ENCODE measurements around the gene CPA5.

The CPA5 gene

DNA sequence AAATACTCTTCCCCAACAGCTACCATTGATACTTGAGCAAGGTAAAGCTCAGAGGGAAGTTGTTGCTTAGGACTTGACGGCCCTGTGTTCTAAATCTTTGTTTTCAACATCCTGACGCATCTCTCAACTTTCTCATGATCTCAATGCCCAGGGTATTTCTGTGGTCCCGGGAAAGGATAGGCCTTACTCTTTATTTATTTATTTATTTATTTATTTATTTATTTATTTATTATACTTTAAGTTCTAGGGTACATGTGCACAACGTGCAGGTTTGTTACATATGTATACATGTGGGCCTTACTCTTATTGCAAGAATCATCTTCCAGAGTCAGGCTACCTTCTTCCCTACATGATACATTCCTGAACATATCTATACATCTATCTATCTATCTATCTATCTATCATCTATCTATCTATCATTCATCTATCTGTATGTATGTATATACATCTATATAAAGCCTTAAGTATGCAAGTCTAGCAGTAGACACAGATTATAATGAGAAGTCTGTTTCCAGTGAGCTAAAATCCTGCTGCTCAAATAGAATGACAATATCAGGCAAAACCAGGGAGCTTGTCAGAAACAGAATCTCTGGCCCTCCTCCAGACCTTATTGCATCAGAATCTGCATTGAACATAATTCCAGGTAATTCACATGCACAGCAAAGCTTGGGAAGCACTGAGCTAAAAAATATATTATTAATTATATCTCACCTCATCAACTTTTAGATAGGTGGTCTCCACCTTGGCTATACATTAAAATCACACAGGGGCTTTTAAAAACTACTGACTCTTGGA, 12.2 kb upstream of the CPA5 start:
- no peak for DNase-seq

- DNase-seq = no peak
Observed at GRCh38 chr7:130333832-130334231, 10.8 kb upstream of the CPA5 start.

- no peak for DNase-seq
Observed at GRCh38 chr7:130334274-130334673, 10.3 kb upstream of the CPA5 start.

DNA sequence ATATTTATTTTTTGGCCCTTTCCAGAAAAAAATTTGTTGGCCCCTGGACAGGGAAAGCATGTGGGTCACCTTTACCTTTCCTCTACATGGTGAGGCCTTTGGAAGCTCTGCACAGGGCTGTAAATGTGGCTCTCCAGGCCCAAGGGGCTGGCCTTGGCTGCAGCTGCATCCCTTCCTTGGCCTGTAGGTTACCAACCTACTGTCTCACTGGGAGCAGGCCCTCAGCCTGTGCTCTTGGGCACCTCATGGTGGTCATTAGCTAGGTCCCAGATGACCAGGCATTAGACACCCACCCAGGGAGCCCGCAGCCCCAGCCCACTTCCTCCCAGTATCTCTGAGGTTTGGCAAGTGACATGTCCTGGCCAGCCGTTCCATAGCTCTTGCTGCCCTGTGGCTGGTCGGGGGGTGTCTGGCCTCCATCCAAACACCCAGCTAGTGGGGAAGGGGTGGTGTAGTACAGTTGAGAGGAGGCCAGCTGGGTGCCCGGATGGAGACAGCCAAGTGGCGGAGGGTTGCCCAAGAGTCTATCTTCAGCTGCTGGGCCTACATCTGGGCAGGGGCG, 7.1 kb upstream of the CPA5 start:
- DNase-seq = no peak

DNA sequence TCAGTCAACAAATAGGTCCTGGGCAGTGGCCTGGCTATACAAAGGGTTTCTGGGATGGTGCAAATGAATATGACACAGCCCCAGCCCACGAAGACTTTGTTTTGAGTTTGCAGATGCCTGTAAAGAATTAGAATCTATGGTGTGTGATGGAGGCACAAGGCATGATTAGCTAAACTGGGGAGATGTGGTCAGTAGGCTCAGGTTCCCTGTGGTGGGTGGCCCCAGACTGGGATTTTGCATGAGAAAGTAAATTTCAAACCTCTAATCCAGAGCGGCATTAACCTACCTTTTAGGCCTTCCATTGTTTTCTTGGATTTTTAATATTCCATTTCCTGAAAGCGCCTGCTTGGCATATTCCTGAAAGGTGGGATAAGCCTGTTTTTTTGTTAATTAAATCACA, 6.4 kb upstream of the CPA5 start:
- no peak for DNase-seq

DNA sequence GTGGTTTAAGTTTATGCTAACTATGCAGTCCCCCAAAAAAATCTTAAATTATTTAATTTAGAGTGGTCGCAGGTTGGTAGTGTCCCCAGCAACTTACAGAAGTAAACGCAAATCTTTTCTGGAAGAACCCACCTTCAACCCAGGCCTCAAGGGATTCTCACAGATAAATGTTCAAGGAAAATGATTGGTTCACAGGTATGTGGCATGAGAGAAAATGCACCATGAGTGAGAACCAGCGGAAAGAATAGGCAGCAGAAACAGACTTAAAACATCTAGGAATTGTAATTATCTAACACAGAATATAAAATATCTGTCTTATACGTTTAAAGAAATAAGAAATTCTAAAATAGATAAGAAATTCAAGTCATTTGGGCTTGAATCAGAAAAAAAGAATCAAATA, 2.7 kb upstream of the CPA5 start:
- no peak for DNase-seq

GRCh38 chr7:130342701-130343380, 1.8 kb upstream of the CPA5 start:
- no peak for DNase-seq

GRCh38 chr7:130345136-130345535, 520 bp downstream of the CPA5 start:
- DNase-seq = no peak

GRCh38 chr7:130345725-130346124, 1.1 kb downstream of the CPA5 start:
- DNase-seq = no peak

GRCh38 chr7:130346177-130346905, 1.7 kb downstream of the CPA5 start:
- no peak for DNase-seq

DNA sequence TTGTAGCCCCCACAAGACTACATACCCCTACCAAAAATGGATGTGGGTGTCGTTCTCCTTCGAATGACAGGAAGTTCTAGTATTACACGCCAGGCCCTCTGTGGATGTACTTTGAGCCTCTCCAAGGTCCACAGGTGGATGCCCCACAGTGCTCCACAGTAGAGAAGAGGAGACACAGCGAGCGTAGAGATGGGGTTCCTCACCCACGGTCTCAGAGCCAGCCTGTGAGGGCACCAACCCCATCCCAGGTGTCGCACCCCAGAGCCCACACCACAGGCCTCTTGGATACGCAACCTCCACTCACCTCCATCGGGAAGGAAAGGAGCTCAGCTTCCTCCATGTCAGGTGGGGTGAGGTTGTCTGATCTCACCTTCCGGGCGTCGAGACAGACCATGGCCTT, 2.3 kb downstream of the CPA5 start:
- DNase-seq = no peak

GRCh38 chr7:130349911-130350782, 5.5 kb downstream of the CPA5 start:
- DNase-seq = no peak

DNA sequence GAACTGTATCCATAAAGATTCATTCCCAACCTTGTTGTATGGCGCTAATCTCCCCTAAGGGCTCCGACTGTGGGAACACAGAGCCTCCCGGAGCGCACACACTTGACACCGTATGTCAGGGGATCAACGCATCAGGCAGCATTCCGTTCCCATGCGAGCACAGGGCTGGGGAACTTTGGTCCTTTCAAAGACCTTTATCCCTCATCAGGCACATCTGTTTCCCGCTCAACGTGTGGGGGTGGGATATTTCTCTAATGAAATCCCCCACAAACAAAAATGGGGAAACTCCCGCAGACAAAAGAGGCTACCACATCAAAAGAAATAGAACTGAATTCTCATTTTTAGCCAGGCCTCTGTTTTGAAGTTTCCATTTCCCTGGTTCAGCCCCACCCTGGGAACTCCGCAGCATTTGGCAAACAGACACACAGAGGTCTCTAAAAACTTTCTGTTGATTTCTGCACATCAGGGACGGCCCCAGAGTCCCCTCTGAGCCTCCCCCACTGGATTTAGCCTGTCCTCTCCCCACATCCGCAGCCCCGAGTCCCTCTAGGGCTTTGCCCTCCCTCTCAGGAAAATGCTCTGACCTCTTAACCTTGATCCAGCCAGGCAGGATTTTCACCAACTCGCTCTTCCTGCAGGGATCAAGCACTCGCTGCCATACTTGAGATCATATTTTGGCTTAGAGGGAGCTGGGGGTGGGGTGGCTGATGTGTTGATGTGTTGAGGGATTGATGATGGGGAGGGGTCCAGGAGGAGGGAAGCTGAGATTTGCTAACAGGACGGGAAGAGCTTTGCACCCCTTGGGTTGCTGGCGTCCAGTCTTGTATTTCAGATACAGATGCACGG, 6.6 kb downstream of the CPA5 start:
- DNase-seq = no peak

DNA sequence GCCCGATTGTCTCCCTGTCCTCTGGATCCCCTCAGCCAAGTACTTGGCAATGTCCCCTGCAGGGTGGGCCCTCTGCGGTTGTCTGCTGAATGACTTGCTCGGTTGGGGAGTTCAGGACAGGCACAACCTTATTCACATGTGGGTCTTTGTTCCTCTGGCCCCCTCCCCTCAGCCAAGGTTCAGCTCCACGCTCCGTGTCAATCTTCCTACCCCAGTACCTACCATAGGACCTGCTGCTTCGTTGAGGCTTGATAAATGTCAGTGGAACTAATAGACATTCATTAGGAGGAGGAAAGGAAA, 7.1 kb downstream of the CPA5 start:
- no peak for DNase-seq

GRCh38 chr7:130352194-130353074, 7.8 kb downstream of the CPA5 start:
- DNase-seq = no peak

- DNase-seq = no peak
Observed at GRCh38 chr7:130353196-130353595, 8.6 kb downstream of the CPA5 start.

DNA sequence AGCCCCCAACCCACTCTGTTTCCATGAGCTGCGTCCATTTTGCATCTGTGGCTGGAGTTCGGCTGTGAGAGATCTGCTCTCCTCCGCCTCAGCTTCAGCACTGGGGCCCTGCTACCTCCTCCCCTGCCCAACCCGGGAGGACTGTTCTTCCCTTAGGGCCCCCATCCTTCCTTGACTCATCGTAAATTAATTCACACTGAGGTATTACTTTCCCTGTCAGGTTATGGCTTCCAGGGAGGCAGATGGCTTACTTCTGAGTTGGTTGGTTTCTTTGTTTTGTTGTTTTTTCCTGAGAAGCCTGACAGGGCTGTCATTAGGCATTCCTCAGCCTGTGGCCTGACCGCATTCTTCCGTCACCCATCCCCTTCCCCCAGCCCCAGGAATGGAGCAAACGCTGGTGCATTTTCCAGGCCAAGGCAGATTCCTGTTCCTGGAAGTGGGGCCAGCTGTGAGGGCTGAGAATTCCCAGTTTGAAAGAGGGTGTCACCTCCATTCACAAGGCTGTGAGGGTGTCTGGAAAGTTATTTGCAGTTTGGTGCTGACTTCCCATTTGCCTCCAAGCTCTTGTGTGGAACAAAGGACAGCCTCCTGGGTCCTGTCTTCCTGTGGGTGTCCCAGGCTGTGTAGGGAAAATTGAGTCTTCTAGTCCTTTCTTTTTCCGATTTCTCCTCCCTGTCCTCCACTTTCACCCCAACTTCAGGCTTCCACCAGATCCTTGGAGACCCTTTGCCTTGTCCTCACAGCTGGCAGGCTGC, 11.7 kb downstream of the CPA5 start:
- DNase-seq = no peak

DNA sequence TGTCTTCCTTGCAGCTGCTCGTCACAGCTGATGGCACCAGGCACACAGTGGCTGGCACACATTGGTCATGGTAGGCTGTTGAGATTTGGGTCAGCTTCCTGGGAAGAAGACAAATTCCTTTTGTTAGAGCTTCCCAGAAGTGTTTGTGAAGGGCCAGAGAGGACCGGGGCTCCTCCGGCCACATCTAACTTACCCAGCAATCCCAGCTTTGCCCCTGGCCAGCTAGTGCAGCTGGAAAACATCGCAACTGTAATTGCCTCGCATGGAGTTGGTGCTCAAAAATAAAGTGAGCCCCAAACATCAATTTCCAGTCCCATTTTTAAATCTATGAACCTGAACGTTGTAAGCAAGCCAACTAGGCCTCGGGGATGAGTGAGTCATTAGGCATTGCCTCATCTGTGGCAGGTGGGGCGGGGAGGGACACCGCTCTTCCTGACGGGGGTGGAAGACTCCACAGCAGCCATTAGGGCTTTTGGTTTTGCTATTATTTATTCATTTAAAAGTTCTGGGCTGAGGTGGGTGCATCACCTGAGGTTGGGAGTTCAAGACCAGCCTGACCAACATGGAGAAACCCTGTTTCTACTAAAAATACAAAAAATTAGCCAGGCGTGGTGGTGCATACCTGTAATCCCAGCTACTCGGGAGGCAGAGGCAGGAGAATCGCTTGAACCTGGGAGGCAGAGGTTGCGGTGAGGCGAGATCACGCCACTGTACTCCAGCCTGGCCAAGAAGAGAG, 12.4 kb downstream of the CPA5 start:
- DNase-seq = no peak

DNA sequence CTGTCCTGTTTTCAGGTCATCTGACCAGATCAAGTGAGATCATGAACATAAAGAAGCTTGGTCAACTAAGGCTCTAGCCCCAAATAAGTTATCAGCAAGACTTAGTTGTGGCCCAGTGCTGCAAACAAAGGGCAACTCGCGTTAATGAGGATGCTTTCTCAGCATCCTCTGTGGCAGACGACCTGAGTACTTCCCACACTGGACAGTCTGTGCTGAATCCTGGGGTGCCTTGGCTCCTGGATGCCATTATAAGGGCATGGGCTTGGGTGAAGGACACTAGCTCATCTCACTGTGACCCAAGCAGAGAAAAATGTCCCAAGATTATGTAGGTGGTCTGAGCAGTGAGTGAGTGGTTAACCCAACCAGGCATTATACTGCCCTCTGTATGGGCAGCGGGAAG, 13.9 kb downstream of the CPA5 start:
- no peak for DNase-seq

Measured in activated CD4-positive, alpha-beta T cell treated with anti-CD3 and anti-CD28 coated beads, Interleukin-2, amount 50 U/mL, for 1 hour (primary cell).